ENCODE measurements around the gene NES. TPM values are rescaled to one million over a fixed set of nuclear protein-coding genes. Genes with fewer than 3 reads are reported as not detected.

NES gene
- total RNA-seq, 1 donor = 44.5 TPM

DNA sequence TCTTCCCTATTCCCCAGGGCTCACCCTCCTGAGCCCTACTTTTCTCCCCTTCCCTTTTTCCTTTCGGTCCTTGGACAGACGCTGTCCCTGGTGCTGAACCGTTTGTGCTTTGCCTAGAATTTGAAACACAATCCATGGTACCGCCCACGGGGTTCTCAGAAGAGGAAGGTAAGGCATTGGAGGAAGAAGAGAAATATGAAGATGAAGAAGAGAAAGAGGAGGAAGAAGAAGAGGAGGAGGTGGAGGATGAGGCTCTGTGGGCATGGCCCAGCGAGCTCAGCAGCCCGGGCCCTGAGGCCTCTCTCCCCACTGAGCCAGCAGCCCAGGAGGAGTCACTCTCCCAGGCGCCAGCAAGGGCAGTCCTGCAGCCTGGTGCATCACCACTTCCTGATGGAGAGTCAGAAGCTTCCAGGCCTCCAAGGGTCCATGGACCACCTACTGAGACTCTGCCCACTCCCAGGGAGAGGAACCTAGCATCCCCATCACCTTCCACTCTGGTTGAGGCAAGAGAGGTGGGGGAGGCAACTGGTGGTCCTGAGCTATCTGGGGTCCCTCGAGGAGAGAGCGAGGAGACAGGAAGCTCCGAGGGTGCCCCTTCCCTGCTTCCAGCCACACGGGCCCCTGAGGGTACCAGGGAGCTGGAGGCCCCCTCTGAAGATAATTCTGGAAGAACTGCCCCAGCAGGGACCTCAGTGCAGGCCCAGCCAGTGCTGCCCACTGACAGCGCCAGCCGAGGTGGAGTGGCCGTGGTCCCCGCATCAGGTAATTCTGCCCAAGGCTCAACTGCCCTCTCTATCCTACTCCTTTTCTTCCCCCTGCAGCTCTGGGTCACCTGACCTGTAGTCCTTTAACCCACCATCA lies 24.8 kb downstream of the NES start:
- DNase-seq (ENCODE audit: low read depth) = peak; percentile 55
- no peak for TF ChIP-seq CTCF (IDR thresholded peaks at IDR 0.05; ENCODE audit: insufficient read depth, low read length)
- no peak overlapping the region for H3K4me3 ChIP-seq (ENCODE audit: low read depth, low read length)

GRCh38 chr1:156648951-156649350 lies 28.3 kb downstream of the NES start:
- no peak for TF ChIP-seq CTCF (IDR thresholded peaks at IDR 0.05; ENCODE audit: insufficient read depth, low read length)
- no peak for DNase-seq (ENCODE audit: low read depth)
- no peak overlapping the region for H3K4me3 ChIP-seq (ENCODE audit: low read depth, low read length)

GRCh38 chr1:156648496-156648895 lies 28.7 kb downstream of the NES start:
- H3K4me3 ChIP-seq (ENCODE audit: low read depth, low read length) = no peak overlapping the region
- no peak for TF ChIP-seq CTCF (IDR thresholded peaks at IDR 0.05; ENCODE audit: insufficient read depth, low read length)
- DNase-seq (ENCODE audit: low read depth) = no peak

- no peak for TF ChIP-seq CTCF (IDR thresholded peaks at IDR 0.05; ENCODE audit: insufficient read depth, low read length)
- DNase-seq (ENCODE audit: low read depth) = no peak
- H3K4me3 ChIP-seq (ENCODE audit: low read depth, low read length) = no peak overlapping the region
Measured at GRCh38 chr1:156647351-156647750, 29.9 kb downstream of the NES start.

GRCh38 chr1:156646738-156647211 lies 30.4 kb downstream of the NES start:
- no peak for TF ChIP-seq CTCF (IDR thresholded peaks at IDR 0.05; ENCODE audit: insufficient read depth, low read length)
- DNase-seq (ENCODE audit: low read depth) = no peak
- no peak overlapping the region for H3K4me3 ChIP-seq (ENCODE audit: low read depth, low read length)

DNA sequence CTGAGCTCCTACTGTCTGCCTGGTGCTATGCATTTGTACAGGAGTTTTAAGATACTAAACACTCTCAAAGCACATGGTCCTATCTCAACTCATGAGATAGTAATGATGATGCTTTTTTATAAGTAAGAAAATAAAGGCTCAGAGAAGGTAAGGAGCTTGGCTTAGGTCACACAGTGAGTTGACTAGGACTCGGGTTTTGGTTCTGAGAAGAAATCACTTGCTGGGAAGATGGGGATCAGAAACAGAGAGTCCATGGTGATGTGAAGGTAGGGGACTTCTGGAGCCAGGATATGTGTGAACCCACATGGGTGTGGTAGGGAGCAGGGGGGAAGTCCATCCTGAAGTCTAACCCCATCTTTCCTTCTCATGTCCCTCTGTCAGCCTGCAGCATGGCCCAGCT lies 31.5 kb downstream of the NES start:
- no peak overlapping the region for H3K4me3 ChIP-seq (ENCODE audit: low read depth, low read length)
- DNase-seq (ENCODE audit: low read depth) = no peak
- TF ChIP-seq CTCF (IDR thresholded peaks at IDR 0.05; ENCODE audit: insufficient read depth, low read length) = no peak
